ENCODE results near the gene SLC45A1. TPM values are rescaled to one million over a fixed set of nuclear protein-coding genes. Genes with fewer than 3 reads are reported as not detected.

The SLC45A1 gene
- total RNA-seq, 4 donors from 2014 or later, result 0.13 to 3.4 (median 1.4) TPM

DNA sequence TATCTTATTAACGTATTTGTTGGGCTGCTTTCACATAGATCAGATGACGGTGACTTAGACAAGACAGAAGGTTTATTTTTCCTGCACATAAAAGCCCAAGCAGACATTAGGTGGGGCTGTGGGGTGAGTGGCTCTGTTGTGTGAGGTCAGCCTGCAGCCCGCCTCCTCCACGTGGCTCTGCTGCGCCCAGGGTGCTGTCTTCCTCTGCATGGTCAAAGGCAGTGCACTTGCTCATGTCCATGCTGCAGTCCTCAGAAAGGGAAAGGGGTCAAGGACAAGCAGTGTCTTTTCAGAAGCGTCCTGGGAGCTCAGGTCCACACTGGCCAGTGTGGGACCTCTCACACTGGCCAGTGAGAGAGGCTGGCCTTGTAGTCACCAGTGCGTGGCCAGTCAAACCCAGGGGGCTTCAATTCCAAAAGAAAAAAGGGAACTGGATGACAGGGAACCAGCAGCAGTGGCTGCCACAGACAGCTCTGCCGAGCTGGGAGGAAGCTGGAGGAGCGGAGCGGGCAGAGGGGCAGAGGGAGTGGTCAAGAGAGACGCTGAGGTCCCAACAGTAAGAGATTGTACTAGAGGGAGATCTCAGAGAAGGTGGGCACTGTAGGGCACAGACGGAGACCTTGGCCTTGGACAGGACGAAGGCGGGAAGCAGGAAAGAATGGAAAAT lies 35.9 kb upstream of the SLC45A1 start:
- intact Hi-C loops (cut with DNase I; ENCODE audit: low total_unique reads), result no loop called here
- 67 to 69% methylated on average over 14 of the region's 14 CpGs for WGBS, 2 donors
- no peak for DNase-seq (ENCODE audit: low spot score in 2 of 2)
- TF ChIP-seq CTCF (IDR thresholded peaks at IDR 0.05) (no peak), POLR2A (IDR thresholded peaks at IDR 0.05) (no peak)
- no peak overlapping the region for H3K4me3 ChIP-seq (ENCODE audit: low read depth, poor library complexity, severe bottlenecking)

GRCh38 chr1:8283058-8283884 lies 34.6 kb upstream of the SLC45A1 start:
- TF ChIP-seq POLR2A (IDR thresholded peaks at IDR 0.05) (no peak), CTCF (IDR thresholded peaks at IDR 0.05) (no peak)

GRCh38 chr1:8284127-8284526 lies 33.8 kb upstream of the SLC45A1 start:
- no peak for TF ChIP-seq CTCF (IDR thresholded peaks at IDR 0.05)
- no peak for TF ChIP-seq POLR2A (IDR thresholded peaks at IDR 0.05)
- WGBS, 2 donors, result 75 to 79% methylated on average over 5 of the region's 5 CpGs
- H3K4me3 ChIP-seq (ENCODE audit: low read depth, poor library complexity, severe bottlenecking), result no peak overlapping the region
- intact Hi-C loops (cut with DNase I; ENCODE audit: low total_unique reads), result no loop called here
- DNase-seq (ENCODE audit: low spot score in 2 of 2), result no peak

More at GRCh38 chr1:8283058-8283884, 34.6 kb upstream of the SLC45A1 start:
- intact Hi-C loops (cut with DNase I; ENCODE audit: low total_unique reads), result no loop called here
- no peak overlapping the region for H3K4me3 ChIP-seq (ENCODE audit: low read depth, poor library complexity, severe bottlenecking)
- WGBS, 2 donors, result 69 to 70% methylated on average over 14 of the region's 14 CpGs
- peak in 1 of 2 donors; percentile 21 for DNase-seq (ENCODE audit: low spot score in 2 of 2)

GRCh38 chr1:8285103-8285502 lies 32.8 kb upstream of the SLC45A1 start:
- DNase-seq (ENCODE audit: low spot score in 2 of 2), result no peak
- 62 to 69% methylated on average over 4 of the region's 4 CpGs for WGBS, 2 donors

DNA sequence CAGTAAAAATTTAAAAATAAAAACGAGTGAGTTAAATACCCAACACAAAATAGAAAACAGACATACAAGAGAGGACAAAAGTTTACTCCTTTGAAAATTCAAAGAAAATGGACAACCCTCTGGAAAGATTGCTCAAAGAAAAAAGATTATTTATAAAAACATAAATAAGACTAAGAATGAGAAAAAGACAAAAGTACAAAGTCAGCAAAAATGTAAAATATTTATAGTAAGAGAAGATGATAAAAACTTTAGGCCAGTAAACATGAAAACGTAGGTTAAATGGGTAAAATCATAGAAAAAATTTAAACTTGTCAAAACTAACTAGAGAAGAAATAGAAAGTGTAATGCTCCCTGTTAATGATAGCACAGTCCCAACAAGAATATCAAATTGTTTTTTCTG lies 31.9 kb upstream of the SLC45A1 start:
- DNase-seq (ENCODE audit: low spot score in 2 of 2), result no peak
- no peak overlapping the region for H3K4me3 ChIP-seq (ENCODE audit: low read depth, poor library complexity, severe bottlenecking)
- TF ChIP-seq POLR2A (IDR thresholded peaks at IDR 0.05) (no peak), CTCF (IDR thresholded peaks at IDR 0.05) (no peak)
- intact Hi-C loops (cut with DNase I; ENCODE audit: low total_unique reads), result no loop called here
- 76 to 83% methylated on average over 2 of the region's 2 CpGs for WGBS, 2 donors

More at GRCh38 chr1:8285103-8285502, 32.8 kb upstream of the SLC45A1 start:
- intact Hi-C loops (cut with DNase I; ENCODE audit: low total_unique reads), result no loop called here
- TF ChIP-seq CTCF (IDR thresholded peaks at IDR 0.05) (no peak), POLR2A (IDR thresholded peaks at IDR 0.05) (no peak)
- H3K4me3 ChIP-seq (ENCODE audit: low read depth, poor library complexity, severe bottlenecking), result no peak overlapping the region

Data from lower leg skin (tissue), 4 donors.